ENCODE data around the gene ALOX5.
"Not testable (repeated sequence)": the region's sequence is repeated elsewhere in the genome, so short reads cannot be mapped to it uniquely, and the experiment has no call there.

Gene ALOX5

GRCh38 chr10:45374350-45375052, 485 bp downstream of the ALOX5 start:
- peak overlapping the region; percentile 47 for H3K4me3 ChIP-seq (ENCODE audit: low read depth, low read length)

DNA sequence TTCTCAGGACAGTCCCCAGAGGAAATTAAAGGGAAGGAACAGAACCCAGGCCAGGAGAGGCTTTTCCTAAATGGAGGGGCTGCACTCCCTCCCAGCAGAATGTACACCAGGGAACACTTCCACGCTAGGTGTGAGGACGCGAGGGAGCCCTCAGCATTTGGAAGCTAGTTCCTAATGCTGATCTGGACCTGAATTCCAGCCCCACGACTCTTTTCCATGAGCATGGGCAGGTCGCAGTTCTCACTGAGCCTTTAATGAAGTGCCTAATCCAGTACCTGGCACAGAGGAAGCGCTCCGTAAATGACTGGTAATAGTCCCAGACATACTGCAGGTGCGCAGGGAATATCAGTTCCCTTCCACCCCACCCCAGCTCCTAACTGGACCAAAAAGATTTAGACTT, 1.1 kb downstream of the ALOX5 start:
- no peak overlapping the region for H3K4me3 ChIP-seq (ENCODE audit: low read depth, low read length)

- H3K4me3 ChIP-seq (ENCODE audit: low read depth, low read length): no peak overlapping the region
Observed at GRCh38 chr10:45375716-45376231, 1.8 kb downstream of the ALOX5 start.

GRCh38 chr10:45376371-45376801, 2.4 kb downstream of the ALOX5 start:
- no peak overlapping the region for H3K4me3 ChIP-seq (ENCODE audit: low read depth, low read length)

- no peak overlapping the region for H3K4me3 ChIP-seq (ENCODE audit: low read depth, low read length)
Observed at GRCh38 chr10:45377321-45377720, 3.3 kb downstream of the ALOX5 start.

- no peak overlapping the region for H3K4me3 ChIP-seq (ENCODE audit: low read depth, low read length)
Observed at GRCh38 chr10:45377858-45378257, 3.8 kb downstream of the ALOX5 start.

DNA sequence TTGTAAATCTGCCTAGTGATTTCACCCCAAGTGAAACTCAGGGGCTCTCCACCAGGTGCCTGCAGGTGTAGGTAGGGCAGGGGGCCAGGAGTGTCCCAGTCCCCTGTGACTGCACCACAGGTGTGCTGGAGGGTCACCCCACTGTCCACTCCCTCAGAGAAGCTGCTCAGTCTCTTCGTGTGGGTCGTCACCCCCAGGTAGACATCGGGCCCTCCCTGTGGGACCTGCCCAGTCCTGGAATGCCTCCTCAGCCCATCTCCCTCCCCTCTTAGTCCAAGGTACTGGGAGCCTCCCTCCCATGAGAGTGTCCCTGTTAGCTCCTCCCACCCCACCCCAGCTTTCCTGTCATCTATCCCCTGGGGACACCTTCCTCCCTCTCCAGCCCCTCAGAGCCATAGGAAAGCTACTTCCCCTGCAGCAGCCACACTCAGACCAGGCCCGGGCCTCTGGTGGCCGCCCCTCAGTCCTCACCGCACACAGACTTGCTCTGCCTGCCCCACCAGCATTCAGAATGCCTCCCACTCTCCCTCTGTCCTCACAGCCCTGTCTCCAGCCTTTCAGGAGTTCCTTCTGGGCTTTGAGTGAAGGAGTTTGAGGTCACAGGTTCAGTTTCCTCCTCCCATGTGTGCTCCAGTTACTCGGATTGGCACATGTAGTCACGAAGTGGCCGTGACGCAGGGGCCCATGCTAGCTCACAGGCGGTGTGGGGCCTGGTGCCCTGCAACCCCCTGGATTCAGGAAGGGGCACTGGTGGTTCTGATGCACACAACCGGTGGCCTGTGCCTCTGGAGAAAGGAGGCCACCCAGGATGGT, 5.1 kb downstream of the ALOX5 start:
- no peak overlapping the region for H3K4me3 ChIP-seq (ENCODE audit: low read depth, low read length)

- no peak overlapping the region for H3K4me3 ChIP-seq (ENCODE audit: low read depth, low read length)
Observed at GRCh38 chr10:45379891-45380540, 6.0 kb downstream of the ALOX5 start.

DNA sequence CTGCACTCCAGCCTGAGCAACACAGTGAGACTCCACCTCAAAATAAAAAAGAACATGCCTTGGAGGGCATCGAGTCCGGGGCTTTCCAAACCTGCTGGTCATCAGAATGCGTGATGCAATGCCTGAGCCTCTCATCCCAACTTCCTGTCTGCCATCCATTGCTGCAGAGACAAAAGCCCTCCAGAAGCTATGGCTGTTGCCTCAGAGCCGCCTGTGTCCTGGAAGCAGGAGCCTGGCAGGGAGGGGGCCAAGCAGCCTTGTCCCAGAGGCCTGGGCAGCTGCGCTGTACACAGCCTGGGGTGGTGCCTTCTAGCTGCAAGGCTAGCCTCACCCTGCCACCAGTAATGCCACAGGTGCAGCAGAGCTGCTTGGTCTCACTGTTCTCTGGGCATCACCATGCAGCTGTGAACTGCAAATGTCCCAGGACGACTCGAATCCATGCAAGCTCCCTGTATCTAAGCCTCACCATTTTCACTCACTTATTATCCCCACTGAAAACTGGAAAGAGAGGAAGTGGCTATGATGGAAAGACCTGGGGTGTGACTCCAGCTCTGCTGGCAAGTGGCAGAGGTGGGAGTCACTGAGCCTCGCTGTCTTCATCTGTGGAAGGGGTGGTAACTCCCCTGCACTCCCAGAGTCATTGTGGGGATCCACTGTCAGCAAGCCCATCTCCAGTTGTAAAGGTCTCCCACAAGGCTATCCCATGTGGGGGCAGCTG, 7.0 kb downstream of the ALOX5 start:
- H3K4me3 ChIP-seq (ENCODE audit: low read depth, low read length): no peak overlapping the region

DNA sequence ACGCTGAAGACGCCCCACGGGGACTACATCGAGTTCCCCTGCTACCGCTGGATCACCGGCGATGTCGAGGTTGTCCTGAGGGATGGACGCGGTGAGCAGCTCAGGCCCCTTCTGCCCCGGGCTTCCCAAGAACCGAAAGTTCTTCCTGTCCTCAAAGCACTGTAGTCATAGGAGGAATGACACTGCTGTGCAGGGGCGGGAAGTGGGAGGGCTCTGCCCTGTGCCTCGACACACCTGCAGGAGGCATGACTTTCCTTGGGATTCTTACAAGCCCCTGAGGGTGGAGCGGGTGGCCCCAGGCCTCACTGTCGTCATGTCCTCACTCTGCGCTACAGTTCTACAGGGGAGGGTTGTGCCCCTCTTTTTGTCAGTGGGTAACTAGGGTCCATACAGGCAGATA, 8.6 kb downstream of the ALOX5 start:
- no peak overlapping the region for H3K4me3 ChIP-seq (ENCODE audit: low read depth, low read length)

DNA sequence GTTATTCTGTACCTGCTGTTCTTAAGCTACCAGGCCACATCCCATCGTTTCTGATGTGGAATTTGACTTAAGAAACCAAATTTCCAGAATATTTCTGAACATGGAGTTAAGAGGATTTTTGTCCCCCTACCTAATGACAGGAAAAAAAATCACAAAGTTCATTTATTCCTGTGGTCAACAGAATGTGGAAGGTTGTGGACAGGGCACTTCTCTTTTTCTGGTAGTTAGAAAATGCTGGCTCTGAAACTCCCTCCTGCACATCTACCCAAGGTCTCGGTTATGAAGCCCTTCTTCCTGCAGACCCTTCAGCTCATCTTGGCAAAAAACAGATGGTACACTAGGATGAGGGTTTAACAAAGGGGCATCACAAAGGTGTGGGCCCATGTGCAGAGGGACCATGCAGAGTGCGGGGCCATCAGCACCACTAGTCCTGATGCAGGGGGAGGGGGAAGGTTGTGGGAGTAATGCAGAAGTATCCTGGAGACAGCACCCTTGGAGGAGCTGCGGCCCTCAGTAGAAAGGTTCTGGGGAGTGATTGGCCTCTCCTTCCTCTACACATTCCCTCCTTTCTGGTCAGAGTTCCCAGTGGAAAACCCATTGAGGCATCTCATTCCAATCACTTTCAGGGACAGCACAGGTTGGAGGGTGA, 9.8 kb downstream of the ALOX5 start:
- no peak overlapping the region for H3K4me3 ChIP-seq (ENCODE audit: low read depth, low read length)

GRCh38 chr10:45386657-45387056, 12.6 kb downstream of the ALOX5 start:
- H3K4me3 ChIP-seq (ENCODE audit: low read depth, low read length): no peak overlapping the region

DNA sequence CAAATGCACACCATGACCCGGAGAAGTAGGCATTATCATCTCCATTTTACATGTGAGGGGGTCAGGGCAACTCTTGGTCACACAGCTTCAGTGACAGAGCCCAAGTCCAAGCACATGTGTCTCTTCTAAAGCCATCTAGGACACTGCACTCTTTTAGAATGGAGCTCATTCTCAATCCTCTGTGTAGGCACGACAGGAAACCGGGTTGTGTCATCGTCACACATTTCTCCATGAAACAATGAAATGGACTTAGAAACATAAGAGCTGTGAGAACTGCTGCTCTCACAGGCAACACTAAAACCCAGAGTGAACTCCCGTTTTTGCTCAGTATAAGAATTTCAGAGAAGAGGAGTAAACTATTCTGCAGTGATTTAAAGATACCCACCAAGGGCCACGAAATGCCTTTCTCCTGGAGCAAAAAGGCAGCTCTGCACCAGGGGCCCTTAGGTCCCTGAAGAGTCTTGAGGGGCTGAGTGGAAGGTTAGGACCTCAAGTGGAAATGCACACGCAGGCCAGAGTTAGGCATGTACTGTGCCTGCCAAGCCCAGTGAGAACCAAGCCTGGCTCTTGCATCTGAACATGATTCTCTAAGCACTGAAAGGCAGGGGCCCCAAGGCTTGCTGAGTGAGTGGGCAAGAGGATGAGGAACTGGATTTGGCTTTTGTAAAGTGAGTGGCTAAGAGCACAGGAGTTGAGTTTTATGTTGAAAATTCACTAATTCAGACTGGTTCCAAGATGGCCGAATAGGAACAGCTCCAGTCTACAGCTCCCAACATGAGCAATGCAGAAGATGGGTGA, 13.3 kb downstream of the ALOX5 start:
- H3K4me3 ChIP-seq (ENCODE audit: low read depth, low read length): no peak overlapping the region

- not testable (repeated sequence) for H3K4me3 ChIP-seq (ENCODE audit: low read depth, low read length)
Observed at GRCh38 chr10:45389671-45390070, 15.7 kb downstream of the ALOX5 start.

DNA sequence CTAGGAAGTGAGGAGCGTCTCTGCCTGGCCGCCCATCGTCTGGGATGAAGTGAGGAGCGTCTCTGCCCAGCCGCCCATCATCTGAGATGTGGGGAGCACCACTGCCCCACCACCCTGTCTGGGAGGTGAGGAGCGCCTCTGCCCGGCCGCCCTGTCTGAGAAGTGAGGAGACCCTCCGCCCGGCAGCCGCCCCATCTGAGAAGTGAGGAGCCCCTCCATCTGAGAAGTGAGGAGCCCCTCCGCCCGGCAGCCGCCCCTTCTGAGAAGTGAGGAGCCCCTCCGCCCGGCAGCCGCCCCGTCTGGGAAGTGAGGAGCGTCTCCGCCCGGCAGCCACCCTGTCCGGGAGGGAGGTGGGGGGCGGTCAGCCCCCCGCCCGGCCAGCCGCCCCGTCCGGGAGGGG, 17.6 kb downstream of the ALOX5 start:
- not testable (repeated sequence) for H3K4me3 ChIP-seq (ENCODE audit: low read depth, low read length)

DNA sequence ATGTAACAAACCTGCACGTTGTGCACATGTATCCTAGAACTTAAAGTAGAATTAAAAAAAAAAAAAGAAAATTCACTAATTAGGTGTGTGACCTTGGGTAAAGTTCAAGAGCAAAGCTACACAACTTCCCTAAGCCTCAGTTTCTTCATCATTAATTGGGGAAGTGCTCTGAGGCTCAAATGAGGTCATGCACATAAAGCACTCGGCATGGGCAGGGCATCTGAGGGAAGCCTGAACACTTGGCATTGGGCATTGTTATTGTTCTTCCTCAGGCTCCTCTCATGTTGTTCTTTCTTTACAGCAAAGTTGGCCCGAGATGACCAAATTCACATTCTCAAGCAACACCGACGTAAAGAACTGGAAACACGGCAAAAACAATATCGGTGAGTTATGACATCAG, 21.5 kb downstream of the ALOX5 start:
- no peak overlapping the region for H3K4me3 ChIP-seq (ENCODE audit: low read depth, low read length)

GRCh38 chr10:45398595-45398994, 24.6 kb downstream of the ALOX5 start:
- H3K4me3 ChIP-seq (ENCODE audit: low read depth, low read length): no peak overlapping the region

DNA sequence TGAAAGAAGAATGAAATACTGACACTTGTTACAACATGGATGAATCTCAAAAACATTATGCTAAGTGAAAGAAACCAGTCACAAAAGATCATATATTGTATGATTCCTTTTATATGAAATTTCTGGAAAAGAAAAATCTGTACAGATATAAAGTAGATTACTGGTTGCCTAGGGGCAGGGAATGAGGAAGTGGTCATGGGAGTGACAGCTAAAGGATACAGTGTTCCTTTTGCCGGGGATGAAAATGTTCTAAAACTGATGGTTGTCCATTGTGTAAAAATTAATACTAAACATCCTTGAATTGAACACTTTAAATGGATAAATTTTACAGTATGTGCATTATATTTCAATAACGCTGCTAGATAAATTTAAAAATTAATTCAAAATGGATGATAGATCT, 25.1 kb downstream of the ALOX5 start:
- no peak overlapping the region for H3K4me3 ChIP-seq (ENCODE audit: low read depth, low read length)

DNA sequence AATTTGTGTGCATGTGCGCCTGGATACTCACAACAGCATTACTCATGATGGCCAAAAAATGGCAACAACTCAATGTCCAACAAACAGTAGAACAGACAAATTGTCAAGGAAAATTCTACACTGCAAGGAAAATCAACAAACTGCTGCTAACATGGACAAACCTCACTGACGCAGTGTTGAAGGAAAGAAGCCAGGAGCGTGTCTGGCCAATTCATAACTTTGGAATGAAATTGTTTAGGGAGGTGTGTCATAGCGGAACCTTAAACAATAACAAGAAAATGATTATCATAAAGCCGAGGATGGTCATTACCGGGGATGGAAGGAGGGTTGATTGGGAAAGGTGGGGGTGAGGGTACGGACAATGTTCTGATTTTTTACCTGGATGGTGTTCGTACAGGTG, 29.1 kb downstream of the ALOX5 start:
- H3K4me3 ChIP-seq (ENCODE audit: low read depth, low read length): no peak overlapping the region
